Activated CD8-positive, alpha-beta memory T cell treated with anti-CD3 and anti-CD28 coated beads, Interleukin-2, amount 50 U/mL, for 1 hour (primary cell): ENCODE data around the gene WDFY1.

ENCODE experiments used
- DNase-seq: peaks from one replicate; pipeline ENCODE4 v3.0.0-alpha.2; 2020; ENCODE audit errors: extremely low read depth

Gene WDFY1

GRCh38 chr2:223856584-223856983 lies 88.6 kb downstream of the WDFY1 start:
- no peak for DNase-seq

GRCh38 chr2:223856021-223856420 lies 89.1 kb downstream of the WDFY1 start:
- DNase-seq, result no peak

- no peak for DNase-seq
Measured at GRCh38 chr2:223855426-223855825, 89.7 kb downstream of the WDFY1 start.

GRCh38 chr2:223854741-223855140 lies 90.4 kb downstream of the WDFY1 start:
- no peak for DNase-seq

GRCh38 chr2:223853425-223853837 lies 91.7 kb downstream of the WDFY1 start:
- no peak for DNase-seq

- DNase-seq, result no peak
Measured at GRCh38 chr2:223852281-223852795, 92.8 kb downstream of the WDFY1 start.

- no peak for DNase-seq
Measured at GRCh38 chr2:223847410-223847809, 97.7 kb downstream of the WDFY1 start.

GRCh38 chr2:223846515-223846914 lies 98.6 kb downstream of the WDFY1 start:
- no peak for DNase-seq

- DNase-seq, result no peak
Measured at GRCh38 chr2:223841436-223842190, 103.5 kb downstream of the WDFY1 start.

GRCh38 chr2:223837287-223838061 lies 107.7 kb downstream of the WDFY1 start, which contains the start of gene AP1S3:
AP1S3 (minus strand) TSS chr2:223837582; CDS start chr2:223837450, 132 bp downstream.
- peak; percentile 36 for DNase-seq

- no peak for DNase-seq
Measured at GRCh38 chr2:223835701-223836532, 109.2 kb downstream of the WDFY1 start.

- DNase-seq, result no peak
Measured at GRCh38 chr2:223834431-223834830, 110.7 kb downstream of the WDFY1 start.

GRCh38 chr2:223832241-223832903 lies 112.8 kb downstream of the WDFY1 start:
- DNase-seq, result no peak

GRCh38 chr2:223829128-223829527 lies 116.0 kb downstream of the WDFY1 start:
- DNase-seq, result no peak

- DNase-seq, result no peak
Measured at GRCh38 chr2:223828314-223828713, 116.8 kb downstream of the WDFY1 start.

GRCh38 chr2:223826995-223827394 lies 118.1 kb downstream of the WDFY1 start:
- DNase-seq, result no peak
